ENCODE data around the gene ZRANB3. TPM values are rescaled to one million over a fixed set of nuclear protein-coding genes. Genes with fewer than 3 reads are reported as not detected.

ZRANB3 gene
- total and polyA plus RNA-seq, 11 donors: 0.69 to 4.1 (median 1.5) TPM

DNA sequence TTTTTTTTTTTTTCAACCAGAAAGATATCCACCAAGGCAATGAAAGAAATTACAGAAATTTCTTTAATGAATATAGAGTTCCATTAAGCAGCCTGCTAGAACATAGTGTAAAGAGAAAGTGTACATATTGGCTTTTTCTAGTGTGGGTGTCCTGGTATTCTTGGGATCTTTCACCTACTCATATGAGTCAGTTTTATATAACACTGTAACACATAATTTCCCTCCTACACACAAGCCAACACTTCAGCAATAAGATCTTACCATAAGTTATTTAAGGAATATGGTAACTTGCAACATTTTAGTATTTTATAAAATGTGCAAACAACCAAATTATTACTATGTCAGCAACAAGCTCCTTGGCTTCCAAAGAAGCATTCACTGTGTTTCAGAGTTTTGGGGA lies 59.9 kb downstream of the ZRANB3 start:
- no peak overlapping the region for H3K27ac ChIP-seq
- intact Hi-C loops (cut with DNase I): loop anchor here in 8 of 10 donors (5.0 to 10.0 kb wide), 5 partner anchors 124 to 244 kb away; no protein-coding TSS in a partner anchor
- DNase-seq (no peak), ATAC-seq (no peak)
- H3K36me3 ChIP-seq: no peaks in the 10 kb centered on the region
- H3K9me3 ChIP-seq: no peaks in the 10 kb centered on the region
- H3K27me3 ChIP-seq: no peaks in the 10 kb centered on the region
- no peaks in the 10 kb centered on the region for H3K4me1 ChIP-seq
- TF ChIP-seq CTCF (IDR thresholded peaks at IDR 0.05): no peak
- no peak for TF ChIP-seq POLR2A (IDR thresholded peaks at IDR 0.05)
- no peak overlapping the region for H3K4me3 ChIP-seq

DNA sequence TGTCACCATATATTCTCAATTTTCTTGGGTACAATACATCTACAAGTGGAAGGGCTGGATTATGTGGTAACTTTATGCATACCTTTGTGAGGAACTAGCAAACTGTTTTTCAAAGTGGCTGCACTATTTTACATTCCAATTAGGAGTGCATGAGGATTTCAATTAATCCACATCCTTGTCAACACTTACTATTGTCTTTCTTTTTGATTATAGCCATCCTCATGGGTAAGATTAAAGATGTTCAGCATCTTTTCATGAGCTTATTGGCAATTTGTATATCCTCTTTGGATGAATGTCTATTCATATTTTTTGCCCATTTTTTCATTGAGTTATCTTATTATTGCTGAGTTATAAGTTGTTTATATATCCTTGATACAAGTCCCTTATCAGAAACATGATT lies 73.7 kb downstream of the ZRANB3 start:
- H3K9me3 ChIP-seq: peaks cover 0 to 32% (median 14%) of the 10 kb centered on the region in 12 donors
- intact Hi-C loops (cut with DNase I): no loop called here

DNA sequence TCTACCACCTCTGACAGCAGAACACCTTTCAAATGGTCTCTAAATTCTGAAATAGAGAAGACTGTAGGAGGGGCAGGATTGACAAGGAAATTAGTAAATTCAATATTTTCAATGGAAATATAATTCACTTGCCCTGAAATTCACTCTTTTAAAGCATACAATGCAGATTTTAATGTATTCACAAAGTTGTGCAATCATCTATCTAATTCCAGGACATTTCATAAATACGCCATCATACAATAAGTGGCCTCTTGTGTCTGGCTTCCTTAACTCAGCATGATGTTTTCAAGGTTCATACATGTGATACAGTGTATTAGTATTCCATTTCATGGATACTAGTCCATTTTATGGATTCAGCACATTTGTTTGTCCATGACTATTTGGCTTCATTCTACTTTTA lies 74.2 kb downstream of the ZRANB3 start:
- Histone ChIP-seq H3K36me3 (no peaks in the 10 kb centered on the region), H3K4me3 (no peak overlapping the region), H3K27me3 (no peaks in the 10 kb centered on the region), H3K4me1 (no peaks in the 10 kb centered on the region), H3K27ac (no peak overlapping the region), H3K9me3 (peaks cover 0 to 35% (median 15%) of the 10 kb centered on the region in 12 donors)
- WGBS, 4 donors: 96 to 100% (median 97%) methylated on average over 1 of the region's 1 CpG
- intact Hi-C loops (cut with DNase I): no loop called here
- ATAC-seq (no peak), DNase-seq (no peak)
- TF ChIP-seq POLR2A (IDR thresholded peaks at IDR 0.05) (no peak), CTCF (IDR thresholded peaks at IDR 0.05) (no peak)

More for the DNA sequence above, 73.7 kb downstream of the ZRANB3 start:
- H3K36me3 ChIP-seq: no peaks in the 10 kb centered on the region
- no peaks in the 10 kb centered on the region for H3K4me1 ChIP-seq
- H3K27me3 ChIP-seq: no peaks in the 10 kb centered on the region
- TF ChIP-seq POLR2A (IDR thresholded peaks at IDR 0.05): no peak
- TF ChIP-seq CTCF (IDR thresholded peaks at IDR 0.05): no peak
- H3K4me3 ChIP-seq: no peak overlapping the region
- DNase-seq (no peak), ATAC-seq (no peak)
- H3K27ac ChIP-seq: no peak overlapping the region

DNA sequence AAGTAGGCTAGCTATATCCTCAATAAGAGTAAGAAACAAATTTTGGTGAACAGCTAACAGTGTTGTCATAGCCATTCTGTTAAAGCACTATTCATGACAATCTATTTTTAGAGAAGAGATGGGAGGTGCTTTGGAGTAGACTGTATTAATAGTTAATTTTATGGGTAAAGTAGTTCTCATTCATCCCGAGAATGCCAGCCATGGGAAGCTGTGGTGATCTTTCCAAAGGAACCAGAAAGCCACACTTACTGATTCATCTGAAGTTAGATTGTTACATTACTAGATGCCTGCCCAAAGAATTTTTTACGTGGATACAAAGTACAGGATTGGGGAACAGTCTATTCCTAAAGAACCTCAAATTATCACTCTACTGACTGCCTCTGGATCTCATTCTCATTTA lies 74.6 kb downstream of the ZRANB3 start:
- 91 to 96% (median 95%) methylated on average over 2 of the region's 2 CpGs for WGBS, 4 donors
- Histone ChIP-seq H3K27me3 (no peaks in the 10 kb centered on the region), H3K4me1 (no peaks in the 10 kb centered on the region), H3K36me3 (no peaks in the 10 kb centered on the region), H3K27ac (no peak overlapping the region), H3K4me3 (no peak overlapping the region), H3K9me3 (peaks cover 0 to 39% (median 15%) of the 10 kb centered on the region in 12 donors)
- ATAC-seq: no peak
- DNase-seq: no peak
- intact Hi-C loops (cut with DNase I): no loop called here
- no peak for TF ChIP-seq POLR2A (IDR thresholded peaks at IDR 0.05)
- TF ChIP-seq CTCF (IDR thresholded peaks at IDR 0.05): no peak

Data from heart left ventricle (tissue), 16 donors.